GM19397 (cell line): ENCODE measurements around the gene BMP10.

Experiments used
- ATAC-seq: cut with Tn5 transposase; IDR thresholded peaks from one replicate; pipeline ENCODE4 v1.9.1; 2021; ENCODE audit warnings: mild to moderate bottlenecking, moderate library complexity; ENCODE audit not compliant: unreplicated experiment

Gene BMP10

DNA sequence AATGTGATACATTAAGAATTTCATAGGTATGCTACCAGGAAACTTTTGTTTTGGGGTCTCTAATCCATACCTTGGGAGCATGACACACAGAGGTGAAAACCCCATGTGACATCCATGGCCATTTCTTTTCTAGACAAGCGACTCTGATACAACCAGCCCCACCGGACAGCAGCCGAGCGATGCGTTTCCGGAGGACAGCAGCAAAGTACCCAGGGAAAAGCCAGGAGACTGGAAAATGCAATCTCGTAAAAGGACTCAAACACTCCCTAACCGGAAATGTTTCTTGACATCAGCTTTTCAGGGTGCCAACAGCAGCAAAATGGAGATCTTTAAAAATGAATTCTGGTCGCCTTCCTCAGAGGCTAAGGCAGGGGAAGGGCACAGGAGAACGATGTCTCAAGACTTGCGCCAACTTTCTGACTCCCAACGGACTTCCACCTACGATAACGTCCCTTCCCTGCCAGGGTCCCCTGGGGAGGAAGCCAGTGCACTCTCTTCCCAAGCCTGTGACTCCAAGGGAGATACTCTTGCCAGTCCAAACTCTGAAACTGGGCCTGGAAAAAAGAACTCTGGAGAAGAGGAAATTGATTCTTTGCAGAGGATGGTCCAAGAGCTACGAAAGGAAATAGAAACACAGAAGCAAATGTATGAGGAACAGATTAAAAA is 48.9 kb downstream of the BMP10 start:
- no peak for ATAC-seq

GRCh38 chr2:68819556-68819955 is 51.6 kb downstream of the BMP10 start:
- ATAC-seq: no peak

- no peak for ATAC-seq
Observed at GRCh38 chr2:68817306-68817705, 53.9 kb downstream of the BMP10 start.
